GM23338 (cell line): ENCODE measurements around the gene KAZN. TPM values are rescaled to one million over a fixed set of nuclear protein-coding genes. Genes with fewer than 3 reads are reported as not detected.
A peak's percentile ranks its signal among the peaks of the same experiment; 100 is the strongest.

Source experiments
- ATAC-seq: fragments of 200-7000 bp; cut with Tn5 transposase; 3 replicates; pipeline ENCODE4 v1.9.1; 2020
- DNase-seq: peaks from one replicate; pipeline ENCODE4 v3.0.0-alpha.2; 2015; ENCODE audit warnings: low spot score
- H2AFZ ChIP-seq: fragments of 200-600 bp; sonication (generic); 2 replicates; pipeline ENCODE4 v1.8.0; 2016; ENCODE audit warnings: antibody characterized with exemption, mild to moderate bottlenecking, moderate library complexity
- H3F3A ChIP-seq: fragments of 200-600 bp; sonication (generic); replicated peaks from 2 replicates; pipeline ENCODE4 v1.8.0; 2017; ENCODE audit warnings: antibody characterized with exemption, mixed run types, low read depth
- H3K27ac ChIP-seq: fragments of 200-600 bp; sonication (generic); 2 replicates; pipeline ENCODE4 v1.6.1; 2016; ENCODE audit warnings: low read depth
- H3K27me3 ChIP-seq: fragments of 200-600 bp; sonication (generic); 2 replicates; pipeline ENCODE4 v1.8.0; 2016; ENCODE audit warnings: mild to moderate bottlenecking, mixed run types, moderate library complexity; ENCODE audit not compliant: insufficient read depth
- H3K36me3 ChIP-seq: fragments of 200-600 bp; sonication (generic); 2 replicates; pipeline ENCODE4 v1.8.0; 2016; ENCODE audit warnings: mild to moderate bottlenecking; ENCODE audit not compliant: insufficient read depth
- H3K4me1 ChIP-seq: fragments of 200-600 bp; sonication (generic); 2 replicates; pipeline ENCODE4 v1.8.0; 2016; ENCODE audit warnings: mild to moderate bottlenecking, moderate library complexity; ENCODE audit not compliant: insufficient read depth
- H3K4me2 ChIP-seq: fragments of 200-600 bp; sonication (generic); 2 replicates; pipeline ENCODE4 v1.7.1; 2017; ENCODE audit warnings: mixed run types
- H3K4me3 ChIP-seq: fragments of 200-600 bp; sonication (generic); 2 replicates; pipeline ENCODE4 v1.6.1; 2016; ENCODE audit warnings: mixed run types
- H3K79me2 ChIP-seq: fragments of 200-600 bp; sonication (generic); replicated peaks from 2 replicates; pipeline ENCODE4 v1.8.0; 2017; ENCODE audit warnings: mild to moderate bottlenecking; ENCODE audit not compliant: insufficient read depth
- H3K9me2 ChIP-seq: fragments of 200-600 bp; sonication (generic); 2 replicates; pipeline ENCODE4 v1.8.0; 2017; ENCODE audit not compliant: insufficient read depth
- H4K20me1 ChIP-seq: fragments of 200-600 bp; sonication (generic); replicated peaks from 2 replicates; pipeline ENCODE4 v1.8.0; 2017; ENCODE audit warnings: mild to moderate bottlenecking; ENCODE audit not compliant: insufficient read depth
- H3K27ac Mint-ChIP-seq: 2 replicates; pipeline ENCODE4 v1.8.0; 2020; ENCODE audit warnings: inconsistent platforms, mild to moderate bottlenecking, moderate library complexity, mixed read lengths
- H3K27me3 Mint-ChIP-seq: 3 replicates; pipeline ENCODE4 v1.8.0; 2022; ENCODE audit warnings: low read depth, mild to moderate bottlenecking, moderate library complexity, mixed read lengths, inconsistent platforms; ENCODE audit not compliant: insufficient read depth, poor library complexity
- H3K36me3 Mint-ChIP-seq: 3 replicates; pipeline ENCODE4 v1.8.0; 2021; ENCODE audit warnings: low read depth, mild to moderate bottlenecking, inconsistent platforms, moderate library complexity, mixed read lengths
- H3K4me1 Mint-ChIP-seq: 3 replicates; pipeline ENCODE4 v1.8.0; 2020; ENCODE audit warnings: mild to moderate bottlenecking, inconsistent platforms, mixed read lengths
- H3K4me3 Mint-ChIP-seq: 3 replicates; pipeline ENCODE4 v1.8.0; 2021; ENCODE audit warnings: moderate library complexity, mild to moderate bottlenecking, inconsistent platforms, mixed read lengths
- H3K9me3 Mint-ChIP-seq: 3 replicates; pipeline ENCODE4 v1.8.0; 2020; ENCODE audit warnings: moderate library complexity, mild to moderate bottlenecking, inconsistent platforms, mixed read lengths
- CREB1 ChIP-seq: fragments of 250-450 bp; sonication (Bioruptor Pico); IDR thresholded peaks from 2 replicates; pipeline ENCODE4 v1.5.0; 2020; ENCODE audit warnings: low read depth, mild to moderate bottlenecking, moderate library complexity
- CTCF ChIP-seq, 2 experiments: fragments of 200-600 bp in 1 of 2; sonication (generic) in 1 of 2; conservative IDR thresholded peaks; 2 replicates each; pipeline versions ENCODE4 v1.5.1 to v1.6.1; 2016 to 2017; ENCODE audit warnings: antibody characterized with exemption in 2 of 2, low read depth in 2 of 2, mild to moderate bottlenecking in 2 of 2, moderate library complexity in 1 of 2
- EZH2 ChIP-seq: fragments of 200-600 bp; sonication (generic); IDR thresholded peaks from one replicate; pipeline ENCODE4 v1.8.0; 2017; ENCODE audit warnings: antibody characterized with exemption, mild to moderate bottlenecking, low read depth; ENCODE audit not compliant: unreplicated experiment
- EZH2phosphoT487 ChIP-seq: fragments of 200-600 bp; sonication (generic); IDR thresholded peaks from one replicate; pipeline ENCODE4 v1.8.1; 2018; ENCODE audit warnings: antibody characterized with exemption; ENCODE audit not compliant: unreplicated experiment
- JUNB ChIP-seq: IDR thresholded peaks from one replicate; pipeline ENCODE4 v1.6.1; 2016; ENCODE audit warnings: antibody characterized with exemption; ENCODE audit not compliant: unreplicated experiment
- POLR2AphosphoS5 ChIP-seq: IDR thresholded peaks from 2 replicates; pipeline ENCODE4 v1.6.1; 2016; ENCODE audit warnings: antibody characterized with exemption, low read depth
- STAT1 ChIP-seq: IDR thresholded peaks from one replicate; pipeline ENCODE4 v1.6.1; 2016; ENCODE audit warnings: antibody characterized with exemption; ENCODE audit not compliant: unreplicated experiment
- ZNF114 ChIP-seq: fragments of 250-450 bp; sonication (Bioruptor Pico); IDR thresholded peaks from 2 replicates; pipeline ENCODE4 v1.5.0; 2020; ENCODE audit warnings: mild to moderate bottlenecking, moderate library complexity
- ZNF331 ChIP-seq: fragments of 250-450 bp; sonication (Bioruptor Pico); IDR thresholded peaks from 2 replicates; pipeline ENCODE4 v1.5.0; 2020; ENCODE audit warnings: low read depth, mild to moderate bottlenecking, moderate library complexity
- polyA plus RNA-seq: library from polyadenylated mRNA; unstranded; fragments of >200 nt; fragmentation: Nextera tagmentation; extraction: Ambion mirVana; gene quantifications from 2 replicates; pipeline ENCODE4 v1.2.1, GENCODE V29; 2016
- total RNA-seq: library from RNA; depleted of rRNA; stranded (reverse); fragments of >200 nt; shearing (Covaris generic); gene quantifications from 2 replicates; pipeline ENCODE4 v1.2.3, GENCODE V29; 2014
- TF ChIP-seq, protein P1 (sequence below): IDR thresholded peaks from one replicate; pipeline ENCODE4 v1.6.1; 2018; ENCODE audit warnings: antibody characterized with exemption; ENCODE audit not compliant: unreplicated experiment
- TF ChIP-seq, protein P2 (sequence below): IDR thresholded peaks from 2 replicates; pipeline ENCODE4 v1.6.1; 2016; ENCODE audit warnings: antibody characterized with exemption

The KAZN gene
- total and polyA plus RNA-seq, 2 experiments from 2014 or later = 9.9 to 15.0 TPM

- TF ChIP-seq CTCF (conservative IDR thresholded peaks at IDR 0.05; ENCODE audit: low read depth in 2 of 2) (no peak), ZNF331 (CRISPR knock-in tag) (no peak), EZH2 (no peak)
Observed at GRCh38 chr1:14724678-14725077, 126.2 kb downstream of the KAZN start (continued).

- no peak overlapping the region for H2AFZ ChIP-seq
- H3K4me1 Mint-ChIP-seq = peaks cover 31% of the 10 kb centered on the region
- TF ChIP-seq STAT1 (no peak), ZNF114 (CRISPR knock-in tag) (no peak), JUNB (no peak), EZH2 (no peak), POLR2AphosphoS5 (no peak), CTCF (conservative IDR thresholded peaks at IDR 0.05; ENCODE audit: low read depth in 2 of 2) (no peak), EZH2phosphoT487 (no peak), ZNF331 (CRISPR knock-in tag) (no peak), CREB1 (CRISPR knock-in tag) (no peak)
- TF ChIP-seq, protein P1, sequence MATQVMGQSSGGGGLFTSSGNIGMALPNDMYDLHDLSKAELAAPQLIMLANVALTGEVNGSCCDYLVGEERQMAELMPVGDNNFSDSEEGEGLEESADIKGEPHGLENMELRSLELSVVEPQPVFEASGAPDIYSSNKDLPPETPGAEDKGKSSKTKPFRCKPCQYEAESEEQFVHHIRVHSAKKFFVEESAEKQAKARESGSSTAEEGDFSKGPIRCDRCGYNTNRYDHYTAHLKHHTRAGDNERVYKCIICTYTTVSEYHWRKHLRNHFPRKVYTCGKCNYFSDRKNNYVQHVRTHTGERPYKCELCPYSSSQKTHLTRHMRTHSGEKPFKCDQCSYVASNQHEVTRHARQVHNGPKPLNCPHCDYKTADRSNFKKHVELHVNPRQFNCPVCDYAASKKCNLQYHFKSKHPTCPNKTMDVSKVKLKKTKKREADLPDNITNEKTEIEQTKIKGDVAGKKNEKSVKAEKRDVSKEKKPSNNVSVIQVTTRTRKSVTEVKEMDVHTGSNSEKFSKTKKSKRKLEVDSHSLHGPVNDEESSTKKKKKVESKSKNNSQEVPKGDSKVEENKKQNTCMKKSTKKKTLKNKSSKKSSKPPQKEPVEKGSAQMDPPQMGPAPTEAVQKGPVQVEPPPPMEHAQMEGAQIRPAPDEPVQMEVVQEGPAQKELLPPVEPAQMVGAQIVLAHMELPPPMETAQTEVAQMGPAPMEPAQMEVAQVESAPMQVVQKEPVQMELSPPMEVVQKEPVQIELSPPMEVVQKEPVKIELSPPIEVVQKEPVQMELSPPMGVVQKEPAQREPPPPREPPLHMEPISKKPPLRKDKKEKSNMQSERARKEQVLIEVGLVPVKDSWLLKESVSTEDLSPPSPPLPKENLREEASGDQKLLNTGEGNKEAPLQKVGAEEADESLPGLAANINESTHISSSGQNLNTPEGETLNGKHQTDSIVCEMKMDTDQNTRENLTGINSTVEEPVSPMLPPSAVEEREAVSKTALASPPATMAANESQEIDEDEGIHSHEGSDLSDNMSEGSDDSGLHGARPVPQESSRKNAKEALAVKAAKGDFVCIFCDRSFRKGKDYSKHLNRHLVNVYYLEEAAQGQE = no peak
- TF ChIP-seq, protein P2, sequence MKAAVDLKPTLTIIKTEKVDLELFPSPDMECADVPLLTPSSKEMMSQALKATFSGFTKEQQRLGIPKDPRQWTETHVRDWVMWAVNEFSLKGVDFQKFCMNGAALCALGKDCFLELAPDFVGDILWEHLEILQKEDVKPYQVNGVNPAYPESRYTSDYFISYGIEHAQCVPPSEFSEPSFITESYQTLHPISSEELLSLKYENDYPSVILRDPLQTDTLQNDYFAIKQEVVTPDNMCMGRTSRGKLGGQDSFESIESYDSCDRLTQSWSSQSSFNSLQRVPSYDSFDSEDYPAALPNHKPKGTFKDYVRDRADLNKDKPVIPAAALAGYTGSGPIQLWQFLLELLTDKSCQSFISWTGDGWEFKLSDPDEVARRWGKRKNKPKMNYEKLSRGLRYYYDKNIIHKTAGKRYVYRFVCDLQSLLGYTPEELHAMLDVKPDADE = no peak
Observed at GRCh38 chr1:14725238-14725637, 126.8 kb downstream of the KAZN start.

More at GRCh38 chr1:14725238-14725637, 126.8 kb downstream of the KAZN start:
- Mint-ChIP-seq H3K27me3 (peaks cover 7% of the 10 kb centered on the region), H3K9me3 (no peaks in the 10 kb centered on the region), H3K36me3 (0 out of 3 replicates have a peak, but pooled peaks cover 4% of the 10 kb centered on the region), H3K27ac (no peak overlapping the region), H3K4me3 (no peak overlapping the region)
- no peaks in the 10 kb centered on the region for H3K9me2 ChIP-seq
- DNase-seq (no peak), ATAC-seq (no peak)
- H3K4me1 ChIP-seq = peaks cover 33% of the 10 kb centered on the region
- no peaks in the 10 kb centered on the region for H3K27me3 ChIP-seq
- no peak overlapping the region for H3K4me3 ChIP-seq
- H3K79me2 ChIP-seq = peaks cover 5% of the 10 kb centered on the region
- H3F3A ChIP-seq = no peaks in the 10 kb centered on the region
- no peaks in the 10 kb centered on the region for H4K20me1 ChIP-seq
- H3K27ac ChIP-seq = no peak overlapping the region
- peak overlapping the region; percentile 52; the same call in 1 of the 2 replicates for H3K4me2 ChIP-seq
- H3K36me3 ChIP-seq = no peaks in the 10 kb centered on the region
